Measurements from ENCODE around the gene GPI. TPM values are rescaled to one million over a fixed set of nuclear protein-coding genes. Genes with fewer than 3 reads are reported as not detected.

The GPI gene
- total and polyA plus RNA-seq, 2 of the 8 experiments (the other 6 are each of a cell fraction or from before 2014, with no cell fraction given) = 171 to 360 TPM

- no peak for TF ChIP-seq ATF3 (IDR thresholded peaks at IDR 0.05; ENCODE audit: insufficient read depth, low read depth, low read length)
- TF ChIP-seq SP1 (IDR thresholded peaks at IDR 0.05; ENCODE audit: low read depth, low read length) = no peak
- no peak for TF ChIP-seq POLR2AphosphoS5 (IDR thresholded peaks at IDR 0.05; ENCODE audit: low read depth, low read length)
- no peak for TF ChIP-seq TAF1 (IDR thresholded peaks at IDR 0.05; ENCODE audit: low read depth, low read length)
- no peak for TF ChIP-seq TBP (IDR thresholded peaks at IDR 0.05; ENCODE audit: low read depth, low read length)
These were observed 29.1 kb upstream of the GPI start (continued) for GRCh38 chr19:34335914-34336313.
